MM.1S (cell line): Measurements from ENCODE around the gene FAIM2.

Source experiments
- DNase-seq: peaks from one replicate; pipeline ENCODE4 v3.0.0-alpha.2; 2015
- H2AFZ ChIP-seq: fragments of 300-600 bp; sonication (generic); 2 replicates; pipeline ENCODE4 v1.6.0; 2016; ENCODE audit warnings: antibody characterized with exemption, low read length
- H3F3A ChIP-seq: fragments of 300-600 bp; sonication (generic); 2 replicates; pipeline ENCODE4 v1.6.1; 2016; ENCODE audit warnings: mild to moderate bottlenecking, antibody characterized with exemption, low read length, moderate library complexity, mixed read lengths; ENCODE audit not compliant: insufficient read depth
- H3K27ac ChIP-seq: fragments of 300-600 bp; sonication (generic); 2 replicates; pipeline ENCODE4 v1.5.1; 2016; ENCODE audit warnings: mild to moderate bottlenecking, low read length
- H3K27me3 ChIP-seq: fragments of 300-600 bp; sonication (generic); replicated peaks from 2 replicates; pipeline ENCODE4 v1.6.0; 2016; ENCODE audit warnings: low read length; ENCODE audit not compliant: insufficient read depth
- H3K36me3 ChIP-seq: fragments of 300-600 bp; sonication (generic); replicated peaks from 2 replicates; pipeline ENCODE4 v1.6.1; 2016; ENCODE audit warnings: mild to moderate bottlenecking, low read length, mixed read lengths; ENCODE audit not compliant: insufficient read depth
- H3K4me1 ChIP-seq: fragments of 300-600 bp; sonication (generic); 2 replicates; pipeline ENCODE4 v1.6.1; 2016; ENCODE audit warnings: low read length, mixed read lengths
- H3K4me2 ChIP-seq: fragments of 300-600 bp; sonication (generic); 2 replicates; pipeline ENCODE4 v1.6.0; 2016; ENCODE audit warnings: low read depth, low read length
- H3K4me3 ChIP-seq: fragments of 300-600 bp; sonication (generic); 2 replicates; pipeline ENCODE4 v1.5.1; 2016; ENCODE audit warnings: low read length, mixed read lengths
- H3K79me2 ChIP-seq: fragments of 300-600 bp; sonication (generic); 2 replicates; pipeline ENCODE4 v1.6.1; 2016; ENCODE audit warnings: mixed run types, low read length, mixed read lengths
- H3K9ac ChIP-seq: fragments of 300-600 bp; sonication (generic); 2 replicates; pipeline ENCODE4 v1.6.1; 2016; ENCODE audit warnings: low read length, mixed read lengths
- H3K9me2 ChIP-seq: fragments of 300-600 bp; sonication (generic); replicated peaks from 2 replicates; pipeline ENCODE4 v1.6.1; 2016; ENCODE audit warnings: mild to moderate bottlenecking, low read length, mixed read lengths; ENCODE audit not compliant: insufficient read depth
- H3K9me3 ChIP-seq: fragments of 300-600 bp; sonication (generic); replicated peaks from 2 replicates; pipeline ENCODE4 v1.6.1; 2016; ENCODE audit warnings: mild to moderate bottlenecking, low read length, mixed read lengths; ENCODE audit not compliant: insufficient read depth
- H4K20me1 ChIP-seq: fragments of 300-600 bp; sonication (generic); 2 replicates; pipeline ENCODE4 v1.6.1; 2016; ENCODE audit warnings: mild to moderate bottlenecking, low read length, moderate library complexity, mixed read lengths; ENCODE audit not compliant: insufficient read depth
- CTCF ChIP-seq: fragments of 300-600 bp; sonication (generic); IDR thresholded peaks from 2 replicates; pipeline ENCODE4 v1.5.1; 2016; ENCODE audit warnings: antibody characterized with exemption, low read length, mixed read lengths
- EZH2 ChIP-seq: fragments of 300-600 bp; sonication (generic); optimal IDR thresholded peaks from 2 replicates; pipeline ENCODE3; 2017; ENCODE audit warnings: low read depth, mild to moderate bottlenecking, antibody characterized with exemption, low read length, mixed read lengths
- EZH2phosphoT487 ChIP-seq: fragments of 300-600 bp; sonication (generic); IDR thresholded peaks from 2 replicates; pipeline ENCODE4 v1.6.1; 2018; ENCODE audit warnings: antibody characterized with exemption, low read length

The FAIM2 gene

DNA sequence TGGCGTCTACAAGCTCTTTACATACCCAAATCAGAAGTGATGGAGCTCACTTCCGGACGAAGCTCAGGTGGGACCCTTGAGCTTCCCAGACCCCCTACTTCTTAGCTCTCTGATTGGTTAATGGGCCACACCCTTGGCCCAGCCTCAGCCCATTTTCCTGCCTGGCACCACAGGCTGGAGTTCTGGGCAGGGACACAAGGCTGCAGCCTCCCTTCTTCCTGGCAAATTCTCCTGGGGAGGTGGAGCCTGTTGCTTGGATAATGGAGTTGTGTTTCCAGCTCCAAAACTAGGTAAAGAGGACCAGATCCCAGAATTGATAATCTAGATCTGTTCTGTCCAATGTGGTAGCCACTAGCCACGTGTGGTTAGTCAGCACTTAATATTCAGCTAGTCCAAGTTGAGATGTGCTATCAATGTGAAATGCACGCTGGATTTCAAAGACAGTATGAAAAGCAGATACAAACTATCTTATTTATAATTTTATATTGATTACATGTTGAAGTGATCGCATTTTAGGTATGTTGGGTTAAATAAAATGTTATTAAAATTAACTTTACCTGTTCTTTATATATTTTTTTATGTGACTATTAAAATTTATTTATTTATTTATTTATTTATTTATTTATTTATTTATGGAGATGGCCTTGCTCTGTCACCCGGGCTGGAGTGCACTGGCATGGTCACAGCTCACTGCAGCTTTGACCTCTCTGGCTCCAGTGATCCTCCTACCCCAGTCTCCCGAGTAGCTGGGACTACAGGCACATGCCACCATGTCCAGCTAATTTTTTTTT is 12.6 kb upstream of the FAIM2 start:
- H3K27me3 ChIP-seq, result no peaks in the 10 kb centered on the region
- TF ChIP-seq CTCF (no peak), EZH2 (no peak), EZH2phosphoT487 (no peak)
- no peak overlapping the region for H3K9ac ChIP-seq
- H3K4me2 ChIP-seq, result no peak overlapping the region
- no peak overlapping the region for H2AFZ ChIP-seq
- H3F3A ChIP-seq, result no peaks in the 10 kb centered on the region
- no peaks in the 10 kb centered on the region for H4K20me1 ChIP-seq
- H3K9me2 ChIP-seq, result no peaks in the 10 kb centered on the region
- H3K27ac ChIP-seq, result no peak overlapping the region
- no peaks in the 10 kb centered on the region for H3K4me1 ChIP-seq
- no peaks in the 10 kb centered on the region for H3K9me3 ChIP-seq
- H3K4me3 ChIP-seq, result no peak overlapping the region
- no peaks in the 10 kb centered on the region for H3K79me2 ChIP-seq
- no peak for DNase-seq
- no peaks in the 10 kb centered on the region for H3K36me3 ChIP-seq

GRCh38 chr12:49912345-49913255 is 8.9 kb upstream of the FAIM2 start:
- Histone ChIP-seq H3K79me2 (no peaks in the 10 kb centered on the region), H3K9me2 (no peaks in the 10 kb centered on the region), H3K27ac (no peak overlapping the region), H2AFZ (no peak overlapping the region), H3F3A (no peaks in the 10 kb centered on the region), H3K4me2 (no peak overlapping the region), H3K27me3 (no peaks in the 10 kb centered on the region), H3K9me3 (no peaks in the 10 kb centered on the region), H3K9ac (no peak overlapping the region), H3K36me3 (no peaks in the 10 kb centered on the region), H3K4me3 (no peak overlapping the region), H3K4me1 (no peaks in the 10 kb centered on the region), H4K20me1 (no peaks in the 10 kb centered on the region)
- no peak for DNase-seq
- TF ChIP-seq CTCF (no peak), EZH2phosphoT487 (no peak), EZH2 (no peak)

DNA sequence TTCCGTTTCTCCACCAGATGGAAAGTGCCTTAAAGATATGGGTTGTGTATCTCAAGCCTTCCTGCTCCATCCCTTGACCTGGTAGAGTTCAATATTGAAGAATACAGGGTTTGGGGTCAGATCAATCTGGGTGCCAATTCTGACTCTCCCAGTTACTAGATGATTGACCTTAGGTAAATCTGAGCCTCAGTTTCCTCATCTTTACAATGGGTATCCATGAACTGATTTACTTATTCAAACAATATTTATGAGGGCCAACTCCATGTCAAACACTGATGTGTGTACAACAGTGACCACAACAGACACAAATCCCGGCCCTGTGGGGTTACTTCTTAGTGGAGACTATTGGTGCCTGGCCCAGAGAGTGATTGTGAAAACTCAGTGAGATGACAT is 7.5 kb upstream of the FAIM2 start:
- no peaks in the 10 kb centered on the region for H3F3A ChIP-seq
- no peak for DNase-seq
- H3K9me3 ChIP-seq, result no peaks in the 10 kb centered on the region
- no peaks in the 10 kb centered on the region for H3K4me1 ChIP-seq
- no peaks in the 10 kb centered on the region for H3K9me2 ChIP-seq
- no peak overlapping the region for H2AFZ ChIP-seq
- H3K4me2 ChIP-seq, result no peak overlapping the region
- H3K4me3 ChIP-seq, result no peak overlapping the region
- no peaks in the 10 kb centered on the region for H3K27me3 ChIP-seq
- no peaks in the 10 kb centered on the region for H4K20me1 ChIP-seq
- no peak overlapping the region for H3K27ac ChIP-seq
- no peaks in the 10 kb centered on the region for H3K79me2 ChIP-seq
- H3K9ac ChIP-seq, result no peak overlapping the region
- no peaks in the 10 kb centered on the region for H3K36me3 ChIP-seq
- TF ChIP-seq EZH2phosphoT487, result no peak
- no peak for TF ChIP-seq EZH2
- no peak for TF ChIP-seq CTCF
